Activated T-helper 2 cell treated with anti-CD3 and anti-CD28 coated beads, Interferon-gamma antibody, Interleukin-2, Interleukin-4, amounts not matched to agents 10 μg/mL and 5 μg/mL and 100 μg/mL, durations not matched to agents 14 hours and 24 hours and 36 hours (primary cell): ENCODE results near the gene EPS8L1. TPM values are rescaled to one million over a fixed set of nuclear protein-coding genes. Genes with fewer than 3 reads are reported as not detected.

Source experiments
- DNase-seq: peaks from one replicate; pipeline ENCODE4 v3.0.0; 2021; ENCODE audit warnings: low spot score
- H3K27ac Mint-ChIP-seq: one replicate; pipeline ENCODE4 v1.8.0; 2021; ENCODE audit warnings: mixed read lengths
- H3K27me3 Mint-ChIP-seq: one replicate; pipeline ENCODE4 v1.8.0; 2021; ENCODE audit warnings: low read depth, mixed read lengths
- H3K36me3 Mint-ChIP-seq: one replicate; pipeline ENCODE4 v1.8.0; 2021; ENCODE audit warnings: low read depth, mixed read lengths
- H3K4me1 Mint-ChIP-seq: one replicate; pipeline ENCODE4 v1.8.0; 2021; ENCODE audit warnings: low read depth, mixed read lengths
- H3K4me3 Mint-ChIP-seq: one replicate; pipeline ENCODE4 v1.8.0; 2021; ENCODE audit warnings: low read depth, mild to moderate bottlenecking, moderate library complexity, mixed read lengths
- H3K9me3 Mint-ChIP-seq: one replicate; pipeline ENCODE4 v1.8.0; 2021; ENCODE audit warnings: mixed read lengths
- intact Hi-C: fragments of 100-400 bp; cut with micrococcal nuclease; formaldehyde crosslinking; loops from one replicate; pipeline ENCODE4 v1.15.1; 2023
- total RNA-seq: library from RNA; stranded (reverse); gene quantifications from 2 replicates; pipeline ENCODE4 v1.2.3, GENCODE V29; 2022

EPS8L1 gene
- total RNA-seq, 1 donor from 2014 or later, result 6.6 TPM

DNA sequence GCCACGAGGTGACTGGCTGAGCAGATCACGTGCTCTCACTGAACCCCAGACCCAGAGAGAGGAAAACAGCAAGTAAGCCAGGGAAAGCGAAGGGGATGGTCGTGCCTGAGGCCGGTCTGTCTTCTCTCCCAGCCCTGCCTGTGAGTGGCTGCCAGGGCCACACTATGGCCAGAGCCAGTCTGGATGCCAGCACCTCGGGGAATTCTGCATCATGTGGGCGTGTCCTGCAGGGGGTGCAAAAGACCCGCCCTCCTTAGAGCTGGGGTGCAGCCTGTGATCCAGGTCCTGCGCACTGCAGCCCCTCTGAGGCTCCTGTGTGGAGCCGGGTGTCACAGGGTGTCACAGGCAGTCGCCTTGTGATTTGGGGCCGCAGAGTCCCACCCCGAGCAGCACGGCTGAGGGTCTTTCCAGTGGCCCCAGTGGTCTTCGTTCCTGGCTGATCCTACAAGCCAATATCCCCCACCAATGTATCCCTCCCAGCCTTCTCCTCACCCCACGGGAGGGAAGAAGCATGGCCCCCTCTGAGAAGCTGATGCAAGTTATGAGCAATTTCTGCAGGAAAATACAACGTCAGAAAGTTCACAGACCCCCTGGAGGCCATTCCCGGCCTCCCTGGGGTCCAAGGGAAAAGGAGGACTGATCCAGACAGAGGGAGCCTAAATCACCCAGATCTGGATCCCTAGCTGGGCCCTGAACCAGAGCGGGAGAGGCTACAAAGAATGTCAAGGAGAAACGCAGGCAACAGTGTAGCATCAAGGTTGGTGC is 34.0 kb downstream of the EPS8L1 start:
- Mint-ChIP-seq H3K27ac (no peak overlapping the region), H3K36me3 (peaks cover 45% of the 10 kb centered on the region), H3K4me1 (no peaks in the 10 kb centered on the region), H3K9me3 (no peaks in the 10 kb centered on the region), H3K4me3 (no peak overlapping the region), H3K27me3 (no peaks in the 10 kb centered on the region)
- intact Hi-C loops, result loop anchor here (10.0 kb wide), 1 partner anchor 515 kb away; the partner anchor contains the start of gene ZNF784
- DNase-seq, result no peak

DNA sequence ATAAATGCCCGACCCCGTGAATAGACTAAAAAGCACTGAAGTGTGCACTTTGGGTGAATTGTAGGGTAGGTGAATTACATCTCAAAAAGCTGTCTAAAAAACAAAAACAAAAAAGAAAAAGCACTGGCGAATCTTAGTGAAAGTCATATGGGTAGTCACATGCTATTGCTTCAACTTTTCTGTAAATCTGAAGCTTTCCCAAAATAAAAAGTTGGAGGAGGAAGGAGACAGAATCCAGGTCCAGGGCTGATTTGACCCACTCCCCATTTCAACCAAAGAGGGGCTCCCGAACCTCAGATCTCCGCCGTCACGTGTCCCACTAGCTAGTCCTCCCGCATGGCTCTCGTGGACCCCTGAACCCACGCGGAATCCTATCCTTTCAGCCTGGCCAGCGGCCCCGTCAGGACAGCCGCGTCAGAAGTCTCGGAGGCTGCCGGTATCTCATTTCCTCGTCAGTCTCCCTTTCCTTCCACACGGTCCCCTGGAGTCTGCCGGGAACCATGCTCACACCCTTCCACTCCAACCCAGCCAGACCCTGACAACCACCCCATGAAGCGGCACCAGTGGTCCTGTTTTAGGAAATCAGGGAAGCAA is 35.7 kb downstream of the EPS8L1 start:
- Mint-ChIP-seq H3K4me1 (peaks cover 15% of the 10 kb centered on the region), H3K9me3 (no peaks in the 10 kb centered on the region), H3K4me3 (no peak overlapping the region), H3K36me3 (peaks cover 42% of the 10 kb centered on the region), H3K27me3 (no peaks in the 10 kb centered on the region), H3K27ac (no peak overlapping the region)
- intact Hi-C loops, result loop anchor here (10.0 kb wide), 1 partner anchor 513 kb away; the partner anchor contains the start of gene ZNF784
- no peak for DNase-seq

DNA sequence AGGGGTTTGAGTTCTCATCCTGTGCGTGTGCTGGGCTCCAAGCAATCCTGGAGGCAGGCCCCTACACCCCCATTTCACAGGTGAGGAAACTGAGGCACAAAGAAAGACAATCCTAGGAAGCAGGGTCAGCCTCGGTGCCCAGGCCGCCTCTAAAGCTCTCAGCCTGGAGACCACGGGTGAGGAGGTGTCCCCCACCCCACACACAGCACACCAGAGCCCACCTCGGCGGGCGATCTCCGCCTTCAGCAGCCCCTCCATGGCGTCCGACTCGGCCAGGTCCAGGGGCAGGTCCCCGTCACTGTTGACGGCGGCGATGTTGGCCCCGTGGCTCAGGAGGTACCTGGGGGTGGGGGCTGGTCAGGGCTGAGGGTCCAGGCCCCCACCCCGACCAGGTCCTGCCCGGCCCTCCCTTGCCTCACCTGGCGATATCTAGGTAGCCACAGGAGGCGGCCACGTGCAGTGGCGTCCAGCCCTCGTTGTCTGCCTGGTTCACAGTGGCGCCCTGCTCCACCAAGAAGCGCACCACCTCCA is 36.6 kb downstream of the EPS8L1 start:
- H3K27ac Mint-ChIP-seq, result no peak overlapping the region
- H3K4me1 Mint-ChIP-seq, result peaks cover 17% of the 10 kb centered on the region
- no peaks in the 10 kb centered on the region for H3K27me3 Mint-ChIP-seq
- intact Hi-C loops, result loop anchor here (10.0 kb wide), 1 partner anchor 512 kb away; the partner anchor contains the start of gene ZNF784
- no peak for DNase-seq
- peaks cover 40% of the 10 kb centered on the region for H3K36me3 Mint-ChIP-seq
- no peaks in the 10 kb centered on the region for H3K9me3 Mint-ChIP-seq
- no peak overlapping the region for H3K4me3 Mint-ChIP-seq

DNA sequence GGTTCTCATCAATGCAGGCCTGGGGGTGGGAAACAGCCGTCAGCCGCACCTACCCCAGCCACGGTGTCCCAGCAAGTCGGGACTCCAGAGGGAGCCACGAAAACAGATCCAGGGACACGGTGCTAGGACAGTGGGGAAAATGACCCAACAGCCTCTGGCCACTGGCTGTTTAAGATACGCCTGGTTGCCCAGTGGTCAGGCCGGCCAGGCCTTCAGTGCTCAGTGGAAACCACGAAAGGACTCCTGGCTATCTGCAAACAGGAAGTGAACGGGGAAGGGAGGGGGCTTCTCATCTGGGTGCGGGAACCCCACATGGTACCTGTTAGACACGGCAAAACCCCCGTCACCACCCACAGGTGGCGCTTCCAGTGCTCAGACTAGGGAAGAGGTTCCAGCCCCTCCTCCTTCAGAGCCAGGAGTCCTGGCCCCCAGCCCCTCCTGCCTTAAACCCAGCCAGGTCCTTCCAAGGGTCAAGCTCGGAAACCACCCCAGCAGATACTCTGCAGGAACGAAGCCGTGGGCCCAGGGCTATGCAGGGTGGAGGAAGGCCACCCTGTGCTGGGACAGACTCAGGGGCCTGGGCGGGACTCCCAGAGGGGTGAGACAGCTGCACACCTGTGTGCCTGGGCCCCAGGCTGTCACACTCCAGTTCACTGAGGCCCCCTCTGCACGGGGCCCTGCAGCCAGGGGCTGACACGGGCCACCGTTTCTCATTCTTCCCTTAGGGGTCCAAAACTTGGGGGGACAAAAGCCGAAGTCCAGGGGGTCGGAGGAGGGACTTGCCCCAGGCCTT is 37.3 kb downstream of the EPS8L1 start:
- intact Hi-C loops, result loop anchor here (10.0 kb wide), 1 partner anchor 512 kb away; the partner anchor contains the start of gene ZNF784
- H3K36me3 Mint-ChIP-seq, result peaks cover 37% of the 10 kb centered on the region
- H3K27ac Mint-ChIP-seq, result no peak overlapping the region
- no peak for DNase-seq
- no peak overlapping the region for H3K4me3 Mint-ChIP-seq
- H3K4me1 Mint-ChIP-seq, result peaks cover 19% of the 10 kb centered on the region
- no peaks in the 10 kb centered on the region for H3K27me3 Mint-ChIP-seq
- no peaks in the 10 kb centered on the region for H3K9me3 Mint-ChIP-seq

DNA sequence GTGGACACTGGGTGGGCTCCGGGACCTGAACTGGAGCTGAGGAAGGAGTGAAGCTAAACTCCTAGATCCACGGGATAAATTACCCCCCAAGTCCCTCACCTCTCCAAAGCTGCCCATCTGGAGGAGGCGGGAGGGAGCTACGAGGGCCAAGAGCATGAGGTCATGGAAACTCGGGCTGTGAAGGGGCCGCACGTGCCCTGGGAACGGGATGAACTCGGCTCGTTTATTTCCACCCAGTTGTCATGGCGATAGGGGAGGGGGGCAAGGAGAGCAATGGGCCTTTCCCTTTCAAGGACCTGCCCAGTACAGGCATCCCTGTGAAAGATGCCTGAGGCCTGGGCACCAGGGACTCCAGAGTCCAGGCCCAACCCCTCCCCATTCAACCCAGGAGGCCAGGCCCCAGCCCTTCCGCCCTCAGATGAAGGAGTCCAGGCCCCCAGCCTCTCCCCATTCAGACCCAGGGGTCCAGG is 37.9 kb downstream of the EPS8L1 start:
- intact Hi-C loops, result loop anchor here (10.0 kb wide), 1 partner anchor 511 kb away; the partner anchor contains the start of gene ZNF784
- H3K9me3 Mint-ChIP-seq, result no peaks in the 10 kb centered on the region
- no peaks in the 10 kb centered on the region for H3K27me3 Mint-ChIP-seq
- peaks cover 33% of the 10 kb centered on the region for H3K36me3 Mint-ChIP-seq
- DNase-seq, result no peak
- H3K27ac Mint-ChIP-seq, result no peak overlapping the region
- H3K4me3 Mint-ChIP-seq, result no peak overlapping the region
- H3K4me1 Mint-ChIP-seq, result peaks cover 21% of the 10 kb centered on the region

DNA sequence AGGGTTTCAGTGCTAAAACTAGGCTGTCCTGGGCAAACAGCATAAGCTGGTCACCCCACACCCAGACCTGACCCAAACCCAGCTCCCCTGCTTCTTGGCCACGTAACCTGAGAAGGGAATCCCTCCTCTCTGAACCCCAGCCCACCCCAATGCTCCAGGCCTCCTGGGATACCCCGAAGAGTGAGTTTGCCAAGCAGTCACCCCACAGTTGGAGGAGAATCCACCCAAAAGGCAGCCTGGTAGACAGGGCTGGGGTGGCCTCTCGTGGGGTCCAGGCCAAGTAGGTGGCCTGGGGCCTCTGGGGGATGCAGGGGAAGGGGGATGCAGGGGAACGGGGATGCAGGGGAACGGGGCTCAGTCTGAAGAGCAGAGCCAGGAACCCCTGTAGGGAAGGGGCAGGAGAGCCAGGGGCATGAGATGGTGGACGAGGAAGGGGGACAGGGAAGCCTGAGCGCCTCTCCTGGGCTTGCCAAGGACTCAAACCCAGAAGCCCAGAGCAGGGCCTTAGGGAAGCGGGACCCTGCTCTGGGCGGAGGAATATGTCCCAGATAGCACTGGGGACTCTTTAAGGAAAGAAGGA is 39.0 kb downstream of the EPS8L1 start:
- Mint-ChIP-seq H3K4me3 (peak overlapping the region; percentile 66), H3K27me3 (no peaks in the 10 kb centered on the region), H3K4me1 (peaks cover 26% of the 10 kb centered on the region), H3K27ac (no peak overlapping the region), H3K36me3 (peaks cover 25% of the 10 kb centered on the region), H3K9me3 (no peaks in the 10 kb centered on the region)
- DNase-seq, result no peak
- intact Hi-C loops, result loop anchor here (5.0 to 10.0 kb wide), 2 partner anchors 143 to 510 kb away; partner anchors contain the start of genes PPP6R1 and ZNF784

DNA sequence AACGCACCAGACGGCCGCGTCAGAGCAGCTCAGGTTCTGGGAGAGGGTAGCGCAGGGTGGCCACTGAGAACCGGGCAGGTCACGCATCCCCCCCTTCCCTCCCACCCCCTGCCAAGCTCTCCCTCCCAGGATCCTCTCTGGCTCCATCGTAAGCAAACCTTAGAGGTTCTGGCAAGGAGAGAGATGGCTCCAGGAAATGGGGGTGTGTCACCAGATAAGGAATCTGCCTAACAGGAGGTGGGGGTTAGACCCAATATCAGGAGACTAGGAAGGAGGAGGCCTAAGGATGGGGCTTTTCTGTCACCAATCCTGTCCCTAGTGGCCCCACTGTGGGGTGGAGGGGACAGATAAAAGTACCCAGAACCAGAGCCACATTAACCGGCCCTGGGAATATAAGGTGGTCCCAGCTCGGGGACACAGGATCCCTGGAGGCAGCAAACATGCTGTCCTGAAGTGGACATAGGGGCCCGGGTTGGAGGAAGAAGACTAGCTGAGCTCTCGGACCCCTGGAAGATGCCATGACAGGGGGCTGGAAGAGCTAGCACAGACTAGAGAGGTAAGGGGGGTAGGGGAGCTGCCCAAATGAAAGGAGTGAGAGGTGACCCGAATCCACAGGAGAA is 39.9 kb downstream of the EPS8L1 start:
- H3K27ac Mint-ChIP-seq, result peak overlapping the region; percentile 93
- intact Hi-C loops, result loop anchor here (2.0 to 10.0 kb wide), 3 partner anchors 35 to 509 kb away; partner anchors contain the start of genes PPP6R1 and ZNF784

DNA sequence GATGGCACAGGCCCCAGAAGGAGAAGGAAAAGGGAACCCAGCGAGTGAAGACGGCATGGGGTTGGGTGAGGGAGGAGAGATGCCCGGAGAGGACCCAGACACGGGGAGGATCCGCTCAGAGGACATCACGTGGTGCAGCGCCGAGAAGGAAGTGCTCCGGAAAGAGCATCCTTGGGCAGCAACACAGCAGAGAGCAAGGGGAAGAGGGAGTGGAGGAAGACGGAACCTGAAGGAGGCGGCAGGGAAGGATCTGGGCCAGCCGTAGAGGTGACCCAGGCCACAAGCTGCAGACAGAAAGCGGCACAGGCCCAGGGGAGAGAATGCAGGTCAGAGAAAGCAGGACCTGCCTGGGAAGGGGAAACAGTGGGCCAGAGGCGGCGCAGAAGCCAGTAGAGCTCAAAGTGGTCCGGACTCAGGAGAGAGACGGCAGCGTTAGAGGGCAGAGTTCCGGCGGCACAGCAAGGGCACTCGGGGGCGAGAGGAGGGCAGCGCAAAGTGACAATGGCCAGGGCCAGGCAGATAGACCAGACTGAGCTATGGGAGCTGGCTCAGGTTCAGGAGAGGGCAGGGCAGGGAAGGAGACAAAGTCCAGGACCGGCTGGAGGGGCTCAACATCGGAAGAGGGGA is 40.7 kb downstream of the EPS8L1 start:
- peak; percentile 48 for DNase-seq
- Mint-ChIP-seq H3K9me3 (no peaks in the 10 kb centered on the region), H3K36me3 (peaks cover 17% of the 10 kb centered on the region), H3K27me3 (peaks cover 2% of the 10 kb centered on the region), H3K4me3 (peak overlapping the region; percentile 100), H3K27ac (peak overlapping the region; percentile 93), H3K4me1 (peaks cover 29% of the 10 kb centered on the region)
- intact Hi-C loops, result loop anchor here (2.0 to 10.0 kb wide), 3 partner anchors 36 to 508 kb away; partner anchors contain the start of genes PPP6R1 and ZNF784

More for the DNA sequence above, 39.9 kb downstream of the EPS8L1 start:
- Mint-ChIP-seq H3K36me3 (peaks cover 20% of the 10 kb centered on the region), H3K4me1 (peaks cover 29% of the 10 kb centered on the region), H3K9me3 (no peaks in the 10 kb centered on the region), H3K4me3 (peak overlapping the region; percentile 100), H3K27me3 (peaks cover 2% of the 10 kb centered on the region)
- no peak for DNase-seq

DNA sequence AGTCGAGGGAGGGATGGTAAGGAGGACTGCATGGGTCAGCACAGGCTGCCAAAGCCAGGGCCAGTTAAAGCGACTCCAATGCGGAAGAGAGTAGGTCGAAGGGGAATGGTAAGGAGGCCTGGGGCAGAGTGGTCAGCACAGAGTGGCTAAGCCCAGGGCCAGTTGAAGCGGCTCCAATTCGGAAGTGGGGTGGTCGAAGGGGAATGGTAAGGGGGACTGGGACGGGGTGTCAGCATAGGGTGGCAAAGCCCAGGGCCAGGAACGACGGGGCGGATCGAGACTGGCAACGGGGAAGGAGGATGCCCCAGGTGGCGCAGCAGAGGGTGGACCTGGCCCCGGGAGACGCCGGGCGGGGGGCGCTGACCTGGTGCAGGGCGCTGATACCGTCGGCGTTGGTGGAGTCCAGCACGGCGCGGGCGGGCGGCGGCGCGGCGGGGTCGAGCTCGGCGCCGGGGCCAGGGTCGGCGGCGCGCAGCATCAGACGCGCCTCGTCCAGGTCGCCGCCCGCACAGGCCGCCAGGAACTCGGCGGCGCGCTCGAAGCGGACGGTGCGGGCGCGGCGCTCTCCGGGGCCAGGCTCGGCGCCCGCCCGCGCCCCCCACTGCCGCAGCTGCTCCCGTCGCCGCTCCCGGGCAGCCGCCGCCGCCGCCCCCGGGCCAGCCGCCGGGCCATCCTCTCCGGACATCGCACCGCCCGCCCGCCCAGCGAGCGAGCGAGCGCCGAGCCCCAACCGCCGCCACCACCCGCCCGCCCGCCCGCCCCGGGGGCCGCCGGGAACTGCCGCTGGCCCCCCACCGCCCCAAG is 41.4 kb downstream of the EPS8L1 start, which contains the start of gene PPP1R12C:
PPP1R12C (minus strand) TSS at position 779 of the 804 bp plus-strand sequence; CDS start at position 685, 94 bp downstream.
- peak within 1 kb of the TSS; percentile 100 for H3K4me3 Mint-ChIP-seq
- peaks cover 17% of the 10 kb centered on the region for H3K36me3 Mint-ChIP-seq
- H3K4me1 Mint-ChIP-seq, result peaks cover 29% of the 10 kb centered on the region
- intact Hi-C loops, result loop anchor here (2.0 to 10.0 kb wide), 3 partner anchors 36 to 508 kb away; partner anchors contain the start of genes PPP6R1 and ZNF784
- no peaks in the 10 kb centered on the region for H3K9me3 Mint-ChIP-seq
- DNase-seq, result no peak
- peaks cover 2% of the 10 kb centered on the region for H3K27me3 Mint-ChIP-seq
- H3K27ac Mint-ChIP-seq, result peak within 1 kb of the TSS; percentile 93

DNA sequence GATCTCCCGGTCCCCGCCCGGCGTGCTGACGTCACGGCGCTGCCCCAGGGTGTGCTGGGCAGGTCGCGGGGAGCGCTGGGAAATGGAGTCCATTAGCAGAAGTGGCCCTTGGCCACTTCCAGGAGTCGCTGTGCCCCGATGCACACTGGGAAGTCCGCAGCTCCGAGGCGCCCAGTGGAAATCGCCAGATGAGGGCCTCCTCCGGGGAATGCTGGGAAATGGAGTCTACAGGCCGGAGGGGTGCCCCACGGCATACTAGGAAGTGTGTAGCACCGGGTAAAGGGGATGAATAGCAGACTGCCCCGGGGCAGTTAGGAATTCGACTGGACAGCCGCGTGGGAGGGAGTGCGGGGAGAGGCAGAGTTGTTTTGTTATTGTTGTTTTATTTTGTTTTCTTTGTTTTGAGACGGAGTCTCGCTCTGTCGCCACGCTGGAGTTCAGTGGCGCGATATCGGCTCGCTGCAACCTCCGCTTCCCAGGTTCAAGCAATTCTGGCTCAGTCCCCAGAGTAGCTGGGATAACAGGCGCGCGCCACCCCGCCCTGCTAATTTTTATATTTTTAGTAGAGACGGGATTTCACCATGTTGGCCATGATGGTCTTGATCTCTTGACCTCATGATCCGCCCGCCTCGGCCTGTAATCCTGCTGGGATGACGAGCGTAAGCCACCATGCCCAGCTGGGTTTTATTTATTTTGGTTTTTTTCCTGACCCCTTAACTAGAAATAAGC is 42.2 kb downstream of the EPS8L1 start:
- Mint-ChIP-seq H3K4me1 (peaks cover 29% of the 10 kb centered on the region), H3K36me3 (peaks cover 17% of the 10 kb centered on the region), H3K4me3 (peak overlapping the region; percentile 96), H3K27ac (peak overlapping the region; percentile 93), H3K27me3 (peaks cover 7% of the 10 kb centered on the region), H3K9me3 (no peaks in the 10 kb centered on the region)
- peak; percentile 96 for DNase-seq
- intact Hi-C loops, result loop anchor here (2.0 to 10.0 kb wide), 3 partner anchors 37 to 507 kb away; partner anchors contain the start of genes PPP6R1 and ZNF784
